ENCODE data around the gene CASP14. TPM values are rescaled to one million over a fixed set of nuclear protein-coding genes. Genes with fewer than 3 reads are reported as not detected.
"Not testable (repeated sequence)": the region's sequence is repeated elsewhere in the genome, so short reads cannot be mapped to it uniquely, and the experiment has no call there.

The CASP14 gene
- total RNA-seq, 1 experiment from 2014 or later, result not detected

DNA sequence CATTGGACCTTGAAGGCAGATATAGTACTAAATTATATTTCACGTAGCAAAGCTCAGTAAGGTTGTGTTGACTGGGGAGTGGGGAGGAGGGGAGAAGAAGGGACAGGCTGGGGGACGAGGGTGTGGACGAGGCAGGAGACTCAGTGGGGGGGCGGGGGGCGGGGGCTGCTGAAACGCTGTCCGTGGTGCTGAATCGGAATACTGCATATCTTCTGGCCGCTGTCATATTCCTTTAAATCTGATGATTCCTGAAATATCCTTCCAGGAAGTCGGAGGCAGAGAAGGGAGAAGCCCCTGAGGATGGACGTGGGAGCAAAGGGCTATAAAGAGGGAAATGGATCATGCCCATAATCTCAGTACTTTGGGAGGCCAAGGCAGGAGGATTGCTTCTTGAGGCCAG, 34.7 kb upstream of the CASP14 start:
- RAD21 ChIA-PET (ENCODE audit: low non-redundant PET in 1 of 2, low total read pairs in 2 of 2, uncharacterized antibody in 2 of 2, unreplicated experiment in 2 of 2), result no interaction called here
- POLR2A ChIA-PET, result no interaction called here
- Histone ChIP-seq H3K4me1 (ENCODE audit: control insufficient read depth in 1 of 2, insufficient read depth in 2 of 2, low read length in 2 of 2) (no peaks in the 10 kb centered on the region), H3K27ac (ENCODE audit: low read depth, low read length) (no peak overlapping the region), H2AFZ (ENCODE audit: low read depth, low read length, poor library complexity, severe bottlenecking) (no peak overlapping the region), H3K9ac (ENCODE audit: low read length) (no peak overlapping the region), H3K4me3 (replicated peaks in 1 of 2; ENCODE audit: low read depth in 1 of 2, low read length in 2 of 2) (no peak overlapping the region), H3K4me2 (ENCODE audit: low read length) (no peak overlapping the region), H3K27me3 (ENCODE audit: insufficient read depth, low read length) (peaks cover 5% of the 10 kb centered on the region; the same call in 1 of the 2 replicates), H3K79me2 (ENCODE audit: insufficient read depth, low read length) (no peaks in the 10 kb centered on the region), H4K20me1 (ENCODE audit: insufficient read depth) (no peaks in the 10 kb centered on the region), H3K36me3 (ENCODE audit: control insufficient read depth in 1 of 2, insufficient read depth in 2 of 2, low read length in 2 of 2) (no peaks in the 10 kb centered on the region), H3K9me2 (ENCODE audit: insufficient read depth) (no peaks in the 10 kb centered on the region), H3K9me3 (ENCODE audit: control insufficient read depth in 1 of 2, insufficient read depth in 1 of 2, low read depth in 1 of 2, low read length in 2 of 2) (no peaks in the 10 kb centered on the region)
- intact Hi-C loops (cut with micrococcal nuclease), result no loop called here
- no TSS peak for BruUV-seq (replicated peaks)
- ATAC-seq (no peak), DNase-seq (ENCODE audit: low read depth, low spot score) (no peak)
- CTCF ChIA-PET, result no interaction called here
- TF ChIP-seq REST (IDR thresholded peaks at IDR 0.05; ENCODE audit: low read depth), result peak; percentile 71
- no peak for TF ChIP-seq MAX (IDR thresholded peaks at IDR 0.05)

DNA sequence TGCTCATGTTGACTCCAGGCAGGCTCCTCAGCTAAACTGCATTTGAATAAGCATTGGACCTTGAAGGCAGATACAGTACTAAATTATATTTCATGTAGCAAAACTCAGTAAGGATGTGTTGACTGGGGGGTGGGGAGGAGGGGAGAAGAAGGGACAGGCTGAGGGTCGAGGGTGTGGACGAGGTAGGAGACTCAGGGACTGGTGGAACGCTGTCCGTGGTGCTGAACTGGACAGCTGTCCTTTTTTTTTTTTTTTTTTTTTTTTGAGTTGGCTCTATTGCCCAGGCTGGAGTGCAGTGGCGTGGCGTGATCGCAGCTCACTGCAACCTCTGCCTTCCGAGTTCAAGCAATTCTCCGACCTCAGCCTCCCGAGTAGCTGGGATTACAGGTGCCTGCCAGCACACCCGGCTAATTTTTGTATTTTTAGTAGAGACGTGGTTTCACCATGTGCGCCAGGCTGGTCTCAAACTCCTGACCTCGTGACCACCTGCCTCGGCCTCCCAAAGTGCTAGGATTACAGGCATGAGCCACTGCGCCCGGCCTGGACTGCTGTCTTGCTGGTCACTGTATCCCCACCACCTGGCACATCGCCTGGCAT, 33.2 kb upstream of the CASP14 start:
- RAD21 ChIA-PET (ENCODE audit: low non-redundant PET in 1 of 2, low total read pairs in 2 of 2, uncharacterized antibody in 2 of 2, unreplicated experiment in 2 of 2), result no interaction called here
- Histone ChIP-seq H3K4me1 (ENCODE audit: control insufficient read depth in 1 of 2, insufficient read depth in 2 of 2, low read length in 2 of 2) (no peaks in the 10 kb centered on the region), H3K9me2 (ENCODE audit: insufficient read depth) (no peaks in the 10 kb centered on the region), H3K27me3 (ENCODE audit: insufficient read depth, low read length) (peaks cover 5% of the 10 kb centered on the region; the same call in 1 of the 2 replicates), H3K79me2 (ENCODE audit: insufficient read depth, low read length) (no peaks in the 10 kb centered on the region), H2AFZ (ENCODE audit: low read depth, low read length, poor library complexity, severe bottlenecking) (no peak overlapping the region), H3K4me2 (ENCODE audit: low read length) (no peak overlapping the region), H3K9ac (ENCODE audit: low read length) (no peak overlapping the region), H4K20me1 (ENCODE audit: insufficient read depth) (no peaks in the 10 kb centered on the region), H3K27ac (ENCODE audit: low read depth, low read length) (no peak overlapping the region), H3K36me3 (ENCODE audit: control insufficient read depth in 1 of 2, insufficient read depth in 2 of 2, low read length in 2 of 2) (no peaks in the 10 kb centered on the region), H3K4me3 (replicated peaks in 1 of 2; ENCODE audit: low read depth in 1 of 2, low read length in 2 of 2) (no peak overlapping the region), H3K9me3 (ENCODE audit: control insufficient read depth in 1 of 2, insufficient read depth in 1 of 2, low read depth in 1 of 2, low read length in 2 of 2) (no peaks in the 10 kb centered on the region)
- intact Hi-C loops (cut with micrococcal nuclease), result no loop called here
- POLR2A ChIA-PET, result no interaction called here
- DNase-seq (ENCODE audit: low read depth, low spot score), result no peak
- TF ChIP-seq REST (IDR thresholded peaks at IDR 0.05; ENCODE audit: low read depth) (peak; percentile 87), POLR2A (IDR thresholded peaks at IDR 0.05; ENCODE audit: borderline replicate concordance, extremely low read depth, insufficient read depth, insufficient read length) (no peak)
- CTCF ChIA-PET, result no interaction called here
- no TSS peak for BruUV-seq (replicated peaks)
- ATAC-seq, result no peak

- RAD21 ChIA-PET (ENCODE audit: low non-redundant PET in 1 of 2, low total read pairs in 2 of 2, uncharacterized antibody in 2 of 2, unreplicated experiment in 2 of 2); DNase-seq (ENCODE audit: low read depth, low spot score); H3K9me2 ChIP-seq (ENCODE audit: insufficient read depth); intact Hi-C loops (cut with micrococcal nuclease); POLR2A ChIA-PET; H3K9me3 ChIP-seq (ENCODE audit: control insufficient read depth in 1 of 2, insufficient read depth in 1 of 2, low read depth in 1 of 2, low read length in 2 of 2); H3K27me3 ChIP-seq (ENCODE audit: insufficient read depth, low read length); H3K4me2 ChIP-seq (ENCODE audit: low read length); ATAC-seq; H4K20me1 ChIP-seq (ENCODE audit: insufficient read depth); H3K4me3 ChIP-seq (replicated peaks in 1 of 2; ENCODE audit: low read depth in 1 of 2, low read length in 2 of 2); H3K36me3 ChIP-seq (ENCODE audit: control insufficient read depth in 1 of 2, insufficient read depth in 2 of 2, low read length in 2 of 2); H3K4me1 ChIP-seq (ENCODE audit: control insufficient read depth in 1 of 2, insufficient read depth in 2 of 2, low read length in 2 of 2); H3K79me2 ChIP-seq (ENCODE audit: insufficient read depth, low read length); CTCF ChIA-PET; BruUV-seq (replicated peaks); H3K9ac ChIP-seq (ENCODE audit: low read length); H3K27ac ChIP-seq (ENCODE audit: low read depth, low read length); H2AFZ ChIP-seq (ENCODE audit: low read depth, low read length, poor library complexity, severe bottlenecking): not testable (repeated sequence)
These were observed 30.4 kb upstream of the CASP14 start for GRCh38 chr19:15018836-15019235.
